Activated CD4-positive, alpha-beta T cell treated with anti-CD3 and anti-CD28 coated beads, Interleukin-2, amount 50 U/mL, for 24 hours (primary cell): ENCODE data around the gene STUB1.
"Not testable (repeated sequence)": the region's sequence is repeated elsewhere in the genome, so short reads cannot be mapped to it uniquely, and the experiment has no call there.

Source experiments
- DNase-seq, 2 donors: peaks; one replicate each; pipeline ENCODE4 v3.0.0-alpha.2; 2020; ENCODE audit warnings: low read depth in 1 of 2, low spot score in 1 of 2

Gene STUB1

GRCh38 chr16:678209-678857, 1.9 kb upstream of the STUB1 start:
- DNase-seq, result no peak

- DNase-seq, result no peak
Measured at GRCh38 chr16:678858-679813, 1.1 kb upstream of the STUB1 start.

- no peak for DNase-seq
Measured at GRCh38 chr16:680625-680945, 375 bp downstream of the STUB1 start.

GRCh38 chr16:680967-681745, 946 bp downstream of the STUB1 start:
- no peak for DNase-seq

- DNase-seq, result no peak
Measured at GRCh38 chr16:681746-682427, 1.7 kb downstream of the STUB1 start.

GRCh38 chr16:682493-683395, 2.5 kb downstream of the STUB1 start:
- no peak for DNase-seq

GRCh38 chr16:683396-684070, 3.3 kb downstream of the STUB1 start:
- DNase-seq, result no peak

- DNase-seq, result peak; percentile 92 to 96
Measured at GRCh38 chr16:684071-684794, 4.0 kb downstream of the STUB1 start, which contains the start of gene JMJD8. JMJD8 (minus strand) TSS chr16:684334; CDS start chr16:684319, 15 bp downstream.

GRCh38 chr16:684961-685696, 4.9 kb downstream of the STUB1 start:
- no peak for DNase-seq

GRCh38 chr16:685967-686366, 5.8 kb downstream of the STUB1 start:
- no peak for DNase-seq

- no peak for DNase-seq
Measured at GRCh38 chr16:686459-687260, 6.5 kb downstream of the STUB1 start.

GRCh38 chr16:687499-687898, 7.3 kb downstream of the STUB1 start:
- no peak for DNase-seq

GRCh38 chr16:689175-689897, 9.1 kb downstream of the STUB1 start:
- no peak for DNase-seq

- not testable (repeated sequence) for DNase-seq
Measured at GRCh38 chr16:691242-691641, 11.0 kb downstream of the STUB1 start.

GRCh38 chr16:692356-693108, 12.3 kb downstream of the STUB1 start:
- no peak for DNase-seq

GRCh38 chr16:693364-693763, 13.2 kb downstream of the STUB1 start:
- DNase-seq, result no peak
